Measurements from ENCODE around the gene MEGF11.

Gene MEGF11

DNA sequence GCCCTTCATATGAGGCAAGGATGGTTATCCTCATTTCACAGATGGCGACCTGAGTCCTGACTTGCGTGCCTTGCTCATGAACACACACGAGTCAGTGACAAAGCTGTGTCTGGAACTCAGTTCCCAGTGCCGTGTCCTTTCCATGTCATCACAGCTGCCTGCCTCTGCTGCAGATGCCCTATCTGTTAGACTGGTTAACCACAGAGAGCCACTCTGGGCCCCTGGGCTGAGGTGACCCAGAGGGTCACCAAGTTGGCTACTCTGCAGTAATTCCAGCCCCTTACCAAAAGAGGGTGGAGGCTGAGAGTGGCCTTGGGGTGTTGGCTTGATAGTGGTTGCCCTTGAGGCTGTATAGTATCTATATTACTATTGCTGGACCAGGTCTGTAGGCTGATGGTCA lies 343.2 kb downstream of the MEGF11 start:
- TF ChIP-seq ZNF274 (IDR thresholded peaks at IDR 0.05; ENCODE audit: low read depth, low read length) = no peak
- H3K4me3 ChIP-seq (ENCODE audit: low read length) = no peak overlapping the region

DNA sequence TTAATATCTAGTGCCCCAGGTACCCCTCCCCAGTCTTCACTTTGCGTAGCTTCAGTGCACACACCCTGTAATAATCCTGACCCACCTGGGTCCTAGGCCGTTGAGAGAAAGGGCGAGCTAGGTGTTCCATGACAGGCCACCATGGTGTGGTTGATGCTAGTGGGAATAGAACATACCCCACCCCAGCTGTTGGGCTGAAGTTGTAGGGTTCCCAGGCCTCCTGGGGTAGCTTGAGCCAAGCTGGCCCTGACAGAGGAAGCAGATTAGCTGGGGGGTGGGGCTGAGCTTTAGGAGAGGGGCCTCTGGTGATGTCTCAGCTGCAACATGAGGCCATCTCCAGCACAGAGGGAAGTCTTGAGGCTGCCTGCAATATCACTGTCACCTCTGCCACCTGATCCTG lies 343.7 kb downstream of the MEGF11 start:
- no peak for TF ChIP-seq ZNF274 (IDR thresholded peaks at IDR 0.05; ENCODE audit: low read depth, low read length)
- no peak overlapping the region for H3K4me3 ChIP-seq (ENCODE audit: low read length)

DNA sequence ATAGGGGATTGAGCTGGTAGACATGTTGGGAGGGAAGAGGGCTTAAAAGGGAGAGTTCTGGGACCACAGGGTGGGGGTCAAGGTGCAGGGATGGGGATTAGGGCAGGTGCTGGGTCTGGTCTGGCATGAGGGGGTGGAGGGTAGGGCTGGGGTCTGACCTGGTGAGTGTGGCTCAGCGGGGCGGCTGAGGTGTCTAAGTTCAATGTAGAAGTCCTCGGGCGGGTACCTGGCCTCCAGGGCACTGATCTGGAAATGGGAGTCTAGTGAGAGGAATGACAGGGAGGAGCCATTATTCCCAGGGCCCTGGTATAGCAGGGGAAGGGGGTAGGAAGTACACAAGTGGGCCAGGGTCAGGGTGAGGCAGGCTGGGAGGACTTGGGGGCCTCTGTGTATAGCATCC lies 344.7 kb downstream of the MEGF11 start:
- H3K4me3 ChIP-seq (ENCODE audit: low read length) = no peak overlapping the region
- TF ChIP-seq ZNF274 (IDR thresholded peaks at IDR 0.05; ENCODE audit: low read depth, low read length) = no peak

DNA sequence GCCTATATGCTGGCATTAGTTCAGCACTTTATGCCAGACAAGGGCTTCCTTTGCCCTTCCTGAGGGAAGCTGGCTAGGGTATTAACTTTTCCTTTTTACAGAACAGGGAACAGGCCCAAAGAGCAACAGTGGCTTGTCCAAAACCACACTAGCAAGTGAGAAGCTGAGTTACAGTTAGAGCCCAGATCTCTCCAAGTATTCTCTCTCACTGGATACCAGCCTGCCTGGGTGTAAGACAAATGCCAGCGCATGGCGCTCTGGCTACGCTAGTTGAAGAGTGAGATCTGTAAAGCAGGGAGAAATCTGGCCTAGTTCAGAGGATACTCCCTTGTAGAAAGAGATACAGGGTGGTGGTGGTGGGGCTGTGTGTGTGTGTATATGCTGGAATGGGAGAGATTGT lies 345.9 kb downstream of the MEGF11 start:
- no peak for TF ChIP-seq ZNF274 (IDR thresholded peaks at IDR 0.05; ENCODE audit: low read depth, low read length)
- H3K4me3 ChIP-seq (ENCODE audit: low read length) = no peak overlapping the region

DNA sequence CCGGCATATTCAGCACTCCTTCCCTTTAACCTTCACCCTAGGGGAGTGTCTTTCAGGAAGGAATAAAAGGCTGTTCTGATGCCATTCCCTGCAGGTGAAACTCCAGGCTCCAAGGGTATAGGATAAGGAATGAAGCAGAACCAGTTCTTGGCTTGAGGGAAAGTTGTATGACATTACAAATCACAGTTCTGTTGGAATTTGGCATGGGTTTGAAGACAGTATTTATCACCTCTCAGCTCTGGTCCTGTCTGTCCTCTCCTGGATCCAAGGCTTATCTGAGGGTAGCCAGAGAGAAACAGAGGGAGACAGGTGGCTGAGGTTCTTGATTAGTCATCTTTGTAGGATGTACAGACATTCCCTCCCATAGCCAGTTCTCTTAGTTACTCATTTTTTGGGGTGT lies 347.2 kb downstream of the MEGF11 start:
- no peak overlapping the region for H3K4me3 ChIP-seq (ENCODE audit: low read length)
- no peak for TF ChIP-seq ZNF274 (IDR thresholded peaks at IDR 0.05; ENCODE audit: low read depth, low read length)

DNA sequence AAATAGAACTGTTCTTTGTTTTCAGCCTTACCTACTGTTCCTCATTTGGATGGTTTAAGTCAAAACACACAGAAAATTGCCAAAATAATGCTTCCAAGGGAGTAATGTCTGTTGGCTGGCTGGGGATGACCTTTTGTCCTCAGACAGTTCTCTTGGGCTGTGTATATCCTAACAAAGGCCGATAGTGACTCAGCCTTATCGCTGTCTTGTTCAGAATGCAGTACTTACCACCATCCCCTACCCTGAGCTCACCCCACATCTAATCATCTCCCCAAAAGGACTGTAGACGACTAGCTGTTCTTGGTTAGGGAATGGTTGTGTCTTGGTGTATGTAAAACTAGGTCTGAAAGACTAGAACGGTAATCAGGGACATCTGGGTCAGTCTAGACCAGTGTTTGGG lies 349.2 kb downstream of the MEGF11 start:
- H3K4me3 ChIP-seq (ENCODE audit: low read length) = no peak overlapping the region
- TF ChIP-seq ZNF274 (IDR thresholded peaks at IDR 0.05; ENCODE audit: low read depth, low read length) = no peak

DNA sequence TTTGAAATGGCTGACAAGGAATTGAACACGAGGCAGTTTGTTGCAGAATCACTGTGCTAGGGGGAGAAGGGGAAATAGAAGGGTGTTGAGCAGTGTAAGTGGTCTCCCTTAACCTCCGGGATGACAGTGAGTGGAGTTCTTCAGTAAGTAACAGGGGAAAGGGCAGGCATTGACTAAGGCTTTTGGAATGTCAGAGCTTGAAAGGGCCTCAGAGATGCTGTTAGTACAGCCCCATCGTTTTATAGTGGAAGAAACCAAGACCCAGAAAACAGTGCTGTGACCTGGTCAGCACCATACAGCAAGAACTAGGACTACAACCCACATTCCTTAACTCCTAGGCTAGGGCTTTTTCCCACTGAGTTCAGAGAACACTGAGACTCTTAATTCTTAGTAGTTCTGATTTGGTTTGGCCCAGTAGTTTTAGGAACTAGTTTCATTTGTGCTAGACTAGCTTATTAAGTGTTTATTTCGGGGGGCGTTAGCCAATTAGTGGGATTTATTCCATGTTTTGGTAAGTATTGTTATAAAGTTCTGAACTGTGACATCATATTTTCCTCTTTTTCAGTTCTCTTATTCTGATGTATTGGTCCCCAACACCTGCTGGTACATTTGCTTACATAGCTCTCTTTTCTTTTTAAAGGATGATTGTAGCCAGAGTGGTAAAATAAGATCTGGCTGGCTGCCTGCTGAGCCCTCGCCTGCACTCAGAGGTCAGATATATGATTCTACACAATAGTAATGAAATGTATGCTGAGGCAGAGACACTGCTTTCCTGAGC lies 350.1 kb downstream of the MEGF11 start:
- H3K4me3 ChIP-seq (ENCODE audit: low read length) = no peak overlapping the region
- TF ChIP-seq ZNF274 (IDR thresholded peaks at IDR 0.05; ENCODE audit: low read depth, low read length) = no peak

DNA sequence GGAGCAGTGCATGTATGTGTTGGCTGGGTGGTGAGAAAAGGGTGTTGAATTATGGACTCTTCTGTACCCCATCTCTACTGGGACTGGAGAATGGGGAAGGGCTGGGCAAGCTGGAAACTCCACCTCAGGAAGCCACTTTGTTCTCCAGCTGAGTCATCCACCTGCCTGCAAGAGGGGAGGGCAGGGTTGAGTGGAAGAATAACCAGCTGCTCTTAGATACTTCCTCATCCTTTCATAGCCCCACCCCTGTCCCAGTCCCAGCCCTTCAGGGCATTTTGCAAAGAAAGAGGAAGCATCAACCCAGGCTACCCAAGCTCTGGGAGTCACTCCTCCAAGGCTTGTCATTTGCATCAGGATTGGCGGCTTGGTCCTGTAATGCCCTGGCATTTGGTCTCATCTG lies 351.2 kb downstream of the MEGF11 start:
- H3K4me3 ChIP-seq (ENCODE audit: low read length) = no peak overlapping the region
- TF ChIP-seq ZNF274 (IDR thresholded peaks at IDR 0.05; ENCODE audit: low read depth, low read length) = no peak

DNA sequence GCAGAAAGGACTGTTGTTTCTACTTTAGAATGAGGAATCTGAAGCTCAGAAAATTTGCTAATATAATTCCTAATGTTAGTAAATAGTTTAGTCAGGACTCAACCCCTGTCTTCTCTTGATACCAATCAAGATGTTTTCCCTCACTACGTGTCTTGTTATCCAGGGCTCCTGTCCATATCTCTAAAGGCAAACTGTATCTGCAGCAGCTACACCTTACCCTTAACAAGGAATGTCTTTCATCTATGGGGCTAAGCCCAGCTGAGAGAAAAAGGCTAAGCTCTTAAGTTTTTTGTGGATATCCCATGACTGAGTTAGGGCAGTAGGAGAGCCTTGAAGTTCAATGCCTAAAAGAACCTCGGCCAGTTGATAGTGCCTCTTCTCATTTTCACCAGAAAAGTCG lies 351.7 kb downstream of the MEGF11 start:
- no peak overlapping the region for H3K4me3 ChIP-seq (ENCODE audit: low read length)
- TF ChIP-seq ZNF274 (IDR thresholded peaks at IDR 0.05; ENCODE audit: low read depth, low read length) = no peak

DNA sequence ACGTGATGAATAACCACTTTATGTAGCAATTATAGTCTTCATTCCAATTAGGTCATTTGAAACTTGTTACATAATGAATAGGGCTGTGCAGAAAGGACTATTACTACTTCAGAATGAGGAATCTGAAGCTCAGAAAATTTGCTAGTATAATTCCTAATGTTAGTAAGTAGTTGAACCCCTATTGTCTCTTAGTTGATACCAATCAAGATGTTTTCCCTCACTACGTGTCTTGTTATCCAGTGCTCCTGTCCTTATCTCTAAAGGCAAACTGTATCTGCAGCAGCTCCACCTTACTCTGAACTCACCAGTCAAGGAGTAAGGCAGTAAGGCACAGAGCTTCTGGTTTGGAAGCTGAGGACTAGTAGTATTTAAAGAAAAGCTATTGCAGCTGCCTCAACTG lies 352.2 kb downstream of the MEGF11 start:
- H3K4me3 ChIP-seq (ENCODE audit: low read length) = no peak overlapping the region
- no peak for TF ChIP-seq ZNF274 (IDR thresholded peaks at IDR 0.05; ENCODE audit: low read depth, low read length)

DNA sequence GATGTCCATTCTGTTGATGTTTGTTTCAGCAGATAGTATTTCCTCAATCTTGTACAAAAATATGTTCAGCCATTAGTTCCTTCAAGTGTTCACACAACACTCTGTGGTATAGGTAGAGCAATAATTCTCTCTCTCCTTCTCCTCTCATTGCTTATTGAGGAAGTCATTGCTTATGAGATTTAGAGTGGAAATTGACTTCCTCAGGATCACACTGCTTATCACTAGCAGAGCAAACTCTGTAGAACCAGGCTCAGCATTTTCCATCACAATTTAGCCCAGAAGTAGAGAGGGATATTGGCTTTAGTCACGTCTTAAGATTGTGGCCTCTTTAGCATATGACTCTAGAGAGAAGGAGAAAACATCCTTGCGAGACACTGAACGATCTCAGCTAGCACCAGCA lies 353.1 kb downstream of the MEGF11 start:
- no peak for TF ChIP-seq ZNF274 (IDR thresholded peaks at IDR 0.05; ENCODE audit: low read depth, low read length)
- H3K4me3 ChIP-seq (ENCODE audit: low read length) = no peak overlapping the region

DNA sequence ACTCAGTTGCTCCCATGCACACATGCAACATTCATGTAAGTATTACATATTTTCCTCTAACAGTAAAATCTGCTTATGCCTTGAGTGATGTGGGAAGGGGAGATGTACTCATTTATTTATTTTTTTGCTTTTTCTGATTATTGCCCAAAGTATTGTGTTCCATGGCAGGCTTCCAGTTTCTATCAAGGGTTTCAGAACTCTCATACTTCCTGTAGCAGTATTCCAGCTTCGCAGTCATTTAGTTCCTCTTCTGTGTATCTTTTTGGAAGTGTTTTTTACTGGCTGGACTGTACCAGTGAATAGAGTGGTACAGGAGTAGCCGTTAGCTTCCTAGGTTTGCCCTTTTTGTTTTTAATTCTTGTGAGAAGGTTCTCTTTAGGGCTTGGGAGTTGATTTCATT lies 357.3 kb downstream of the MEGF11 start:
- H3K4me3 ChIP-seq (ENCODE audit: low read length) = no peak overlapping the region
- TF ChIP-seq ZNF274 (IDR thresholded peaks at IDR 0.05; ENCODE audit: low read depth, low read length) = no peak

DNA sequence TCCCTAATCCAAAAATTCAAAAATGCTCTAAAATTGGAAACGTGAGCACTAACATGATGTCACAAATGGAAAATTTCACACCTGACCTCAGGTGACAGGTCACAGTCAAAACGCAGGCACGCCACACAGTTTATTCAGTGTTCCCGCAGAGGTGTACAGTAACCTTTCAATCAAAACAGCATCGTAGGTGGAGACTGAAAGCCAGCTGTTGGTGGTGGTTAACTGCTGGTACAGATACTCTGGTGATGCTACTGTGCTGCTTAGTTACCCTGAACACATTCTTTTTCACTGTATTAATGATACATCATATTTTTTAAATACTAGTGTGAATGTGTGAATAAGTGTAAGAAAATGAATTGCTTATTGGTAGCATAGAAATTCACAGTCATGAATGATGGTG lies 360.5 kb downstream of the MEGF11 start:
- TF ChIP-seq ZNF274 (IDR thresholded peaks at IDR 0.05; ENCODE audit: low read depth, low read length) = no peak
- H3K4me3 ChIP-seq (ENCODE audit: low read length) = no peak overlapping the region

DNA sequence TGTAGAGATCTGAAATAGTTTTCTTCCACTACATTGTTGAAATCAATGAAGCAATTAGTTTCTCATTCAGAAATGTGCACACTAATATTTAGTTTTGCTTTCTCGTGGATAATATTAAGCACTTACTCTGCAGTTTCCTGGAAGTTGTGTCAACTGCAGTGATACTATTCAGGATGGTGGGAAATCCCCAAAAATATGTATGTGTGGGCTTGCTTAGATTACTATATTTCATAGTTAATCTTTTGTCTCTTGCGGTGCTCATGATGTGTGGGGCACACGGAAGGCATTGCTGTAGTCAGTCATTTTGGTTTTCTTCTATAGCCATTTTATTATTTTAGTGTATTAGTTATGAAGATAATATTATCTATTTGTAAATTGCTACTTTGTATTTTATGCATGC lies 364.6 kb downstream of the MEGF11 start:
- TF ChIP-seq ZNF274 (IDR thresholded peaks at IDR 0.05; ENCODE audit: low read depth, low read length) = no peak
- H3K4me3 ChIP-seq (ENCODE audit: low read length) = no peak overlapping the region

DNA sequence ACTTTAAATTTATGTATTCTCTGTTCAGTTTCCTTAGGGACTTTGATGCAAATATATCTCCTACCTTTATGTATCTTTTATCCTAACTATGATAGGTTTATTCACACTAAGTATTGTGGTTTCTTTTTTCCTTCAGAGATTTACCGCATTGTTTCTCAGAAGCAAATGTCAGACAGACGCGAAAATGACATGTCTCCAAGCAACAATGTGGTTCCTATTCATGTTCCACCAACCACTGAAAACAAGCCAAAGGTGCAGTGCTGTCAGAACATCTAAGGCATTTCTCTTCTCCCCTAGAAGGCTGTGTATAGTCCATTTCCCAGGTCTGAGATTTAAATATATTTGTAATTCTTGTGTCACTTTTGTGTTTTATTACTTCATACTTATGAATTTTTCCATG lies 366.0 kb downstream of the MEGF11 start:
- H3K4me3 ChIP-seq (ENCODE audit: low read length) = no peak overlapping the region
- TF ChIP-seq ZNF274 (IDR thresholded peaks at IDR 0.05; ENCODE audit: low read depth, low read length) = no peak

DNA sequence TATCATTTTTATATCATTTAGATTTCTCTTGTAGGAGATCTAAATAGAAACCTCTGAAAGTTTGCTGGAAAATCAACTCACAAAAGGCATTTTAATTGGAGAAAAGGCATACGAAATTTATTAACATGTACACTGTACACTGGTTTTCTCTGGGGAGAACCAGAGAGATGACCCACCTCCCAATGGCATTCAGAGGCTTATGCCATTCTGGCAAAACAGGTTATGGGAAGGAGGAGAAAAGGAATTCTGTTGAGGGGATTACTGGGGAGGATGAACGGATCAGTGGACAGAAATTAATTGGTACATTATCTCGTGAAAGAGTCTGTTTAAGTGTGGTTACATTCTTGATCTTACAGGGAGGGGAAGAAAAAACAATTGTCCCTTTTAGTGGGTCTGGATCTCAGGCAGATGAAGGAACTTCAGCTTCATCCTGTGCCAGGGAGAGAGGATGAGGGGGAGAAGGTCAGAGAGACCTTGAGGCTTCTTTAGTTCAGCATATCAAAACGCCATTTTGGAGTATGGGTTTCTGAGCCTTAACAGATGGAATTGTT lies 367.8 kb downstream of the MEGF11 start:
- TF ChIP-seq ZNF274 (IDR thresholded peaks at IDR 0.05; ENCODE audit: low read depth, low read length) = no peak
- H3K4me3 ChIP-seq (ENCODE audit: low read length) = no peak overlapping the region

Data from GM08714 (cell line).